ENCODE measurements around the gene KIF1C.

The KIF1C gene

DNA sequence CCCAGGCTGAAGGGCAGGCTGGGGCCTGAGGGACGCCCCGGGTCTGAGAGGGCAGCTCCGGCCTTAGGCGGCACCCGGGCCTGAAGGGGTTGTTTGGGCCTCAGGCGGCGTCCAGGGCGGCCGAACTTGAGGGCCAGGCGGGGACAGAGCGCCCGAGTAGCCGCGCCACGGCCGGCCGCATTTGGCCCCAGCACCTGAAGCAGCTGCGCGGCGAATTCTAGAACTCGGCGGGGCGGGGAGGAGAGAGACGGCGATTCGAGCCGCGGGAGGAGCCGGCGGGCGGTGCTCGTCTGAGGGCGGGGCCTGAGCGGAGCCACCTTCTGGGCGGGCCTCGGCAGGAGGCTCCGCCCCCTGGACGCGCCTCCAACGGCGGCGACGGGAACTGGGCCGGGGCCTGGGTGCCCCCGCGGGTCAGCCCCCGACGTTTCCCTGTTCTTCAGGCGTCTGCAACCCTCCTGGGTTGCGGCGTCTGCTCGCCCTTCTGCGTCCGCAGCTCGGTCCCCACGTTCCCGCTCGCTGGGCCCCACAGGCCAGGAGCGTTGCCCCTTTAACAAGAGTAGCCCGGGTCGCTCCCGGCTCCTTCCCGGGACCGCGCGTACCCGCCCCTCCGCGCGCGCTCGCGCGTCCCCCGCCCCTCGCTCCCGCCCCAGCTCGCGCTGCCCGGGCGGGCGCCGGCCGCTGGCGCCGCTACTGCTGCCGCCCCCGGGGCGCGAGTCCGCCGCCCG lies at the start of gene KIF1C, which contains the start of gene INCA1:
Gene KIF1C (plus strand): TSS at position 649 of the 725 bp plus-strand sequence. CDS start 2,297 bp downstream, outside the sequence.
Gene INCA1 (minus strand): TSS at position 221 of the 725 bp plus-strand sequence. CDS start 3,085 bp downstream, outside the sequence.
- peak; percentile 95 for DNase-seq

GRCh38 chr17:4948166-4948930 lies 49.4 kb upstream of the KIF1C start, which contains the start of gene PFN1:
Gene PFN1, minus strand, starts transcription at chr17:4948530. Its CDS starts 136 bp downstream, at chr17:4948394.
- DNase-seq: peak; percentile 91

DNA sequence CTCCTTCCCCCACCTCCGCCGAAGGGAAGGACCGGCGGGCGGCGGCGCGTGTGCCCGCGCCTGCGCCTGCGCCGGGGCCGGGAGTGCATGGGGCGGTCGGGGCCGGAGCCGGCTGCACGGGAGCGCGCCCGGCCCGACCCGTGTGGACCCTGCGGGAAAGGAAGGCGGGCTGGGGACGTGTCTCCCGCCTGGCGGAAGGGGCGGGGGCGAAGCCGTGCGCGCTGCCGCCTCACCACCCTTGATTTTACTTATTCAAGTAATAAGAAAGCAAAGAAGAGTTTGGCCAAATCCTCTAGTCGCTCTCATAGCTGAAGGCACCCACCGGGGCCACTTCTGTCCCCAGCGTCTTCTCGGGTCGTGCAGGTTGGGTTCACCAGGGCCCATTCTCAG lies 48.8 kb upstream of the KIF1C start:
- peak; percentile 93 for DNase-seq

DNA sequence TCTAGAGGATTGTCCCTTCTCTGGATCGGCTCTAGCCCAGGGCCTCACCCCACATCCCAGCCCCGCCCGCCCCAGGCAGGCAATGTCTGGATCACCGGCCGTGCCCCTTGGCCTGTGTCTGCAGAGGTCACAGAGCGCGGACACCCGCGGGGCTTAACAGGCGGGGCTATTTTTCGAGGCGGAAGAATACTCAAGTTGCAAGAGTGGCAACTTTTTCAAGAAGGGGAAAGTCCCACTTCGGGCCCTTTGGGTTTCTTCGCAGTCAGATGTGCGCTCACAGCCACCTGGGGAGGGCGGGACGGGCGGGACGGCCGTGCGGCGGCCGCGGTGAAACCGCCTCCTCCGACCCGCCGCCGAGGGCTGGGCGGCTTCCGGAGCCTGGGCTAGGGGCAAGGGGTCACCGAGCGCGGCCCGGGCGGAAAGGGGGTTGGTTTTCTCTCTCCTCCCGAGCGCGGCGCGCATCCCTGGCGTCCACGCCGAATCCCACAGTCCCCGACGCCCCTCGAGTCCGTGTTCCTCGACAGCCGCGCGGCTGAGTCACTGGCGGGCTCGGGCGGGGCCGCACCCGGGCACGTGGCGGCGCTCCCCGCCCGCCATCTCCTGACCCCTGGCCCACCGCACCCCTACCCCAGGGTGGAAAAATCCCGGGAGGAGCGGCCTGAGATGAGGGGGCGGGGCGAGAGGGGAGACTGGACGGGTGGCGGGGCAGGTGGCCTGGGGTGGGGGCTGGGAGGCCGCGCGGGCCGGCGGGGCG lies 48.3 kb upstream of the KIF1C start:
- peak; percentile 88 for DNase-seq

DNA sequence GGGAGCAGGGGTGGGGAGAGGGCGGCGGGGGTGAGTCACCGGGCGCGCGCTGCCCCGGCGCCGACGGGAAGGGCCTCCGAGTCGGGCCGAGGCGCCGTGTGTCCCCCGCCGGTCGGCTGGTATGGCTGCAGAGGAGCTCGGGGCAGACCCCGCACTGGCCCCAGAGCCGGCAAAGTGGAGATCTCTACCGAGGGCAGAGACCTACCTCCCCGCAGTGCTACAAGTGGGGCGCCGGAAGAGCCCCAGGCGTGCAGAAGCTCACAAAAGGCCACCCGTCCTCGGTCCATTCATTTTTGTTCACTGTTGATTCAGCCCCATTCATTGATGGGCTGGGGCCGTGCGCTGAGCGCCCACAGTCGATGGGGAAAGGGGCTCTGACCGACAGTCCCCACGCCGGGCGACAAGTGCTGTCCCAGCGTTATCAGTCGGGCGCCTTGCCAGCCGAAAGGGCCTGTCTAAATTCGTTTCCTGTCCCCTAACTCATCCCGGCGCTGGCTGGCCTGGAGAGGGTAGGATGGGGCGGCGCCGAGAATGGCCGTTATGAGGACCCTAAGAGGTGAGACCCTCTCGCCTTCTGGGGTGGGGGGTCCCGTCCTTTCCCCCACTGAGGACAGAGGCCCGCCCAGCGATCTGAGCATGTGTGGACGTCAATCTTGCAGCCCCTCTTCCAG lies 47.5 kb upstream of the KIF1C start:
- DNase-seq: peak; percentile 71

DNA sequence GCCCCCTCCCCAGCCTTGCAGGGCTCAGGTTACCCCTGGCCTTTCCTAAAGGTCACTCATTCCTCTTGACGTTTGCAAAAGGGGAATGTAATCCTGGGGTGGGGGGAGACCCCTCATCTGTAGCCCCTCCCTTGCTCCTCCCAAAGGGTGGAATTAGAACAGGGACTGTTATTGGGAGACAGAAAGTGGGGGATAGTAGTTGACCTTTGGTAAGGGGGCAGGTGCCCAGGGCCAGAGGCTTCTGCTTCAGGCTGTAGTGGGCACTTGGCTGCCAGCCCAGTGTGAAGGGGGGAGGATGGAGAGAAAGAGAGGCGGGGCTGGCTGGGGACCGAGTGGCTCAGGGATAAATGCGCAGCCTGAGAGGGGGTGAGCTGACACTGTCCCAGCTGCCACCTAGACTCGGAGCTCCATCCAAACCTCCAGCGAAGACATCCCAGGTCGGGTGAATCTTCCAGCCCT lies 47.0 kb upstream of the KIF1C start, which contains the start of gene ENO3:
Gene ENO3 (plus strand): TSS at position 374 of the 459 bp plus-strand sequence. CDS start 711 bp downstream, outside the sequence.
- DNase-seq: peak; percentile 64

- DNase-seq: no peak
These were observed 46.3 kb upstream of the KIF1C start for GRCh38 chr17:4951486-4951885.

DNA sequence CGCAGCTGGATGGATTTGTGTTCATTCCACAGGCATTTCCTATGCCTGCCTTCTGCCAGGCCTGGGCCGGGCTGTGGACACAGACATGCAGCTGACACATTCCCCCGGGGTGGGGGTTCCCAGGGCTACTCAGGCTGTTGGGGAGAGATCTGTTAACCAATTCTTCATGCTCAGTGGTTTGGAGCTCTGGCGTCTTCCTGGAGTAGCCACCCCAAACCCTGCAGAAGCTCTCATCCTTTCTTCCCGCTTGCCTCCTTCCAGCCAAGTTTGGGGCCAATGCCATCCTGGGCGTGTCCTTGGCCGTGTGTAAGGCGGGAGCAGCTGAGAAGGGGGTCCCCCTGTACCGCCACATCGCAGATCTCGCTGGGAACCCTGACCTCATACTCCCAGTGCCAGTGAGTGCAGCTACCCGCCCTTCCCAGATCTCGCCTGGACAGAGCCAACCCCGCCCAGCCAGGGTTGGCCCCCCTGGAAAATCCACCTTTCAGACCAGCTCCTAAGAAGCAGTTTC lies 44.2 kb upstream of the KIF1C start:
- no peak for DNase-seq

DNA sequence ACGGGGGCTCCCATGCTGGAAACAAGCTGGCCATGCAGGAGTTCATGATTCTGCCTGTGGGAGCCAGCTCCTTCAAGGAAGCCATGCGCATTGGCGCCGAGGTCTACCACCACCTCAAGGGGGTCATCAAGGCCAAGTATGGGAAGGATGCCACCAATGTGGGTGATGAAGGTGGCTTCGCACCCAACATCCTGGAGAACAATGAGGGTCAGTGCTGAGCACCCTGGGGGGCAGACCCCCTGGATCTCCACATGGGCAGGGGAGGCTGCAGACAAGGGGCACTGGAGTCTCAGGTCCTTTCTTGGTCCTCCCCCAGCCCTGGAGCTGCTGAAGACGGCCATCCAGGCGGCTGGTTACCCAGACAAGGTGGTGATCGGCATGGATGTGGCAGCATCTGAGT lies 42.7 kb upstream of the KIF1C start:
- no peak for DNase-seq

GRCh38 chr17:4956493-4957061 lies 41.2 kb upstream of the KIF1C start:
- no peak for DNase-seq

DNA sequence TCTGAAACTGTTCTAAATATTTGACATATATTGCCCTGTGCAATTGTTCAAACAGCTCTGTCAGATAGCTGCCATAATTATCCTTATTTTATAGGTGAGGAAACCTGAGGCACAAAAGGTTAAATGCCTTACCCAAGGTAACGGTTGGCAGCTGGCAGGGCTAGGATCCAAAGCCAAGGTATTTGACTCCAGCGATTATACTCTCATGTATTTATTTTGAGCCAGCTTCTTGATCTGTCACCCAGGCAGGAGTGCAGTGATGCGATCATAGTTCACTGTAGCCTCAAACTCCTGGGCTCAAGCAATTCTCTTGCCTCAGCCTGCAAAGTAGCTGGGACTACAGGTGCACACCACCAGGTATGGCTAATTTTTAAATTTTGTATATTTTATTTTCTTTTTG lies 39.6 kb upstream of the KIF1C start:
- DNase-seq: no peak

- DNase-seq: no peak
These were observed 38.3 kb upstream of the KIF1C start for GRCh38 chr17:4959261-4959965.

- DNase-seq: no peak
These were observed 37.3 kb upstream of the KIF1C start for GRCh38 chr17:4960279-4960922.

DNA sequence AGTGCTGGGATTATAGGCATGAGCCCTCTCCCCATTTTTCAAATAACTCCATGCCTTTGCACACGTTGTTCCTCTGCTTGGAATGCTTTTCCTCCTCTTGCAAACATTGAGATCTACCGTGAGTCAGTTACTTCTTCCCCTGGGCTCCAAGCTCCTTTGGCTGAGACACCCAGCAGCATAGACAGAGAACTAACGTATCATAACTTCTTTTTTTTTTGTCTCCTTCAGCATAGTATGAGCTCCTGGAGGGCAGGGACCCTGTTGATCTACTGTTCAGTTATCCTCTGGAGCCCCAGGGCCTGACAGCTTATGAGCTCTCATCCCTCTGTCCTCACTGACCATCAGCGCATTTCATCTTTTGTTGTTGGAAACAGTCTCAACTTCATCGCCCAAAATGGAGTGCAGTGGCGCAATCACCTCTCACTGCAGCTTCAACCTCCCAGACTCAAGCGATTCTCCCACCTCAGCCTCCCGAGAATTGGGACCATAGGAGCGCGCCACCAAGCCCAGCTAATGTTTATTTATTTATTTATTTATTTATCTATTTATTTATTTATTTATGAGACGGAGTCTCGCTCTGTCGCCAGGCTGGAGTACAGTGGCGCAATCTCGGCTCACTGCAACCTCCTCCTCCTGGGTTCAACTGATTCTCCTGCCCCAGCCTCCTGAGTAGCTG lies 32.3 kb upstream of the KIF1C start:
- DNase-seq: no peak

GRCh38 chr17:4966844-4967538 lies 30.8 kb upstream of the KIF1C start:
- DNase-seq: peak; percentile 98

DNA sequence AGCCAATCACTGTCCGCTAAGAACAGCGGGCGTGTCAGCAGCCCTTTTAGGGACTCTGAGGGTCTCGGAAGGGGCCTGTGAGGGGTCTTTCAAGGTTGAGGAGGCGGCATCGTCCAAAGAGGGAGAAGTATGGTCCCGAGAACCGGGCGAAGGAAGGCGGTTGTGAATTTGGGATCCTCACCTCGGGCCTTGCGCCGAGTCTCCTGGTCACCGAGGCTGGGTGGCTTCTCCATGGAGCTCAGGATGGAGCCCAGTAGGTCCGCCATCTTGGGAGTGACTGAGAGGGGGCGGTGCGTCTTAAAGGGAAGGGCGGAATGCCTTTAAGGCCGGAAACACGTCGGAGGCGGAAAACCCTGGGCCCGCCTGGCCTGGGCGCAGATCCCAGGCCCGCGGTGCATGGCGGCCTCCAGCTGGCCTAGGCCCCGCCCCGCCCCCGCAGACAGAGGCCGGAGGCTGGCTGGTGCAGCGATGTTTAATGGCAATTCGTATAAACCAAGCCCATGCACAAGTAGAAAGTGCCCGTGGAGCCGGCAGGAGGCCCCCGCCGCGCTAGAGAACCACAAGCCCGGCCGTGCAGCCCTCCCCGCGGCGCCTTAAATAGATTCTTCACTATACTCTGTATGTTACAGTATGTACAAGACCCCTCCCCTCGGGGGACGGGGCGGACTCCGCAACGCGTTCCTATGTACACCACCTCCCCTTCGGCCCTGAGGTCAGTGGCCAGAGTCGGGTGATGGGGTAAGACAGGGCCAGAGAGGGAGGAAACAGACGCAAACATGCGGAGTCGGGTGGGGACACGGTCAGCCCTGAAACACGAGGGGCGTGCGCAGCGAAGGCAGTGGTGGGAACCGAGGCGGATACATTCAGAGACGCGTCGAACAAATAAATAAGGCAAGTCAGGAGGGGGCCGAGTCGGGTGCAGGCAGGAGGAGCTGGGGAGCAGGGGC lies 29.9 kb upstream of the KIF1C start, which contains the start of gene SPAG7:
Gene SPAG7 (minus strand): TSS at position 279 of the 947 bp plus-strand sequence. CDS start 13 bp downstream, at position 266.
- peak; percentile 95 for DNase-seq

DNA sequence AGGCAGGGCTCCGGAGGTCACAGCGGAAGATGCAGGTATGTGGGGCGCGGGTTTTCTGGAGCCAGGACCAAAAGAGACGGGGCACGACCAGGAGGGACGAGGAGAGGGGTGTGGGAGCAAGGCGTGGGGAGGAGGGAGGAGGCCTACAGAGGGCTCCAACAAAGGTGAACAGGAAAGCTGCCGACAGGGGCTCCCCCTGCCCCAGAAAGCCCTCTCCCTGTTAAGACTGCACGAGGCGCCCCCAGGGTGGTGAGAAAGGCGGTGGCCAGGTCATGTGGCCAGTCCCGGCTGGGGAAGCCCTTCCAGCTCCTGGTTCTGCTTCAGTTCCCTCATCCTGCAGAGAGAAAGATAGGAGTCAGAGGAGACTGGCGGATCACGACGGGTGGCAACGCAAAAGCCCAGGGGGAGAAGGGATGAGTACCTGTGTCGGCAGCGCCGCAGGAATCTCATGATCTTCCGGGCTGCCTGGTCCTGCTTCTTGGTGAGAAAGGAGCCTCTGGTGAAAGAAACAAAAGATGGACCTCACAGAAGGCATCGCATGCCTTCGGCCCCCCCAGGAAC lies 29.2 kb upstream of the KIF1C start:
- peak; percentile 51 for DNase-seq
